ENCODE measurements around the gene DNAJC3. TPM values are rescaled to one million over a fixed set of nuclear protein-coding genes. Genes with fewer than 3 reads are reported as not detected.

DNAJC3 gene
- total RNA-seq, 1 experiment from 2014 or later, result 21.2 TPM

GRCh38 chr13:95741584-95742563 is 64.9 kb downstream of the DNAJC3 start:
- Histone ChIP-seq H3K9ac (ENCODE audit: extremely low read depth, insufficient read length, low read length) (no peak overlapping the region), H4K5ac (ENCODE audit: insufficient read length, low read depth, low read length) (no peak overlapping the region), H2AK5ac (ENCODE audit: insufficient read length, low read length) (no peak overlapping the region), H4K91ac (ENCODE audit: insufficient read length, low read depth, low read length) (no peak overlapping the region), H2BK15ac (ENCODE audit: low read depth, low read length) (no peak overlapping the region), H3K56ac (ENCODE audit: insufficient read length, low read depth, low read length) (no peak overlapping the region), H3K27me3 (ENCODE audit: insufficient read depth, low read length) (no peaks in the 10 kb centered on the region), H3K27ac (ENCODE audit: insufficient read length, low read depth, low read length) (no peak overlapping the region), H3K4me2 (ENCODE audit: insufficient read depth, insufficient read length, low read length) (no peak overlapping the region), H3K79me2 (ENCODE audit: insufficient read depth, low read length) (peaks cover 5% of the 10 kb centered on the region; the same call in 1 of the 2 replicates), H2AFZ (ENCODE audit: low read length) (no peak overlapping the region), H2BK12ac (ENCODE audit: insufficient read length, low read depth, low read length) (no peak overlapping the region), H4K8ac (replicated peaks; ENCODE audit: insufficient read length, low read depth, low read length) (no peak overlapping the region), H3K18ac (ENCODE audit: insufficient read length, low read depth, low read length) (no peak overlapping the region), H3K4ac (ENCODE audit: low read depth, low read length) (no peak overlapping the region), H2BK5ac (ENCODE audit: insufficient read length, low read length) (no peak overlapping the region), H2BK20ac (ENCODE audit: low read depth, low read length, poor library complexity, severe bottlenecking) (no peak overlapping the region), H3K79me1 (ENCODE audit: insufficient read depth, low read depth, low read length, poor library complexity, severe bottlenecking) (no peaks in the 10 kb centered on the region), H3T11ph (ENCODE audit: low read length) (no peak overlapping the region), H3K23ac (ENCODE audit: insufficient read length, low read depth, low read length) (no peak overlapping the region), H3K9me3 (ENCODE audit: control insufficient read depth, low read depth, low read length) (no peaks in the 10 kb centered on the region), H3K23me2 (ENCODE audit: insufficient read length, low read depth, low read length, poor library complexity, severe bottlenecking) (no peaks in the 10 kb centered on the region), H4K20me1 (ENCODE audit: control insufficient read depth, insufficient read depth, insufficient read length) (no peaks in the 10 kb centered on the region), H3K14ac (ENCODE audit: insufficient read depth, low read length) (no peak overlapping the region), H3K4me1 (ENCODE audit: insufficient read depth, low read length) (no peaks in the 10 kb centered on the region; the same call in 1 of the 2 replicates), H2BK120ac (ENCODE audit: low read depth, low read length, poor library complexity, severe bottlenecking) (no peak overlapping the region)
- H3K4me1 Mint-ChIP-seq, result peaks cover 15 to 19% of the 10 kb centered on the region in 2 experiments
- H3K36me3 Mint-ChIP-seq (ENCODE audit: insufficient read depth in 1 of 3, low read depth in 3 of 3), result peaks cover 4 to 23% (median 12%) of the 10 kb centered on the region in 3 experiments; a peak in 6 of 7 replicates
- peaks cover 12 to 16% of the 10 kb centered on the region in 2 experiments for H3K9me3 Mint-ChIP-seq
- DNase-seq, result no peak
- WGBS (ENCODE audit: extremely low coverage, insufficient read length, low lambda C conversion rate), result no CpG with 5 or more reads among the region's 4 CpGs
- H3K27me3 Mint-ChIP-seq (ENCODE audit: low read depth), result no peaks in the 10 kb centered on the region
- no peak overlapping the region; a peak in 1 of 5 replicates for H3K4me3 Mint-ChIP-seq
- no peak overlapping the region for H3K27ac Mint-ChIP-seq
- TF ChIP-seq, protein P1, sequence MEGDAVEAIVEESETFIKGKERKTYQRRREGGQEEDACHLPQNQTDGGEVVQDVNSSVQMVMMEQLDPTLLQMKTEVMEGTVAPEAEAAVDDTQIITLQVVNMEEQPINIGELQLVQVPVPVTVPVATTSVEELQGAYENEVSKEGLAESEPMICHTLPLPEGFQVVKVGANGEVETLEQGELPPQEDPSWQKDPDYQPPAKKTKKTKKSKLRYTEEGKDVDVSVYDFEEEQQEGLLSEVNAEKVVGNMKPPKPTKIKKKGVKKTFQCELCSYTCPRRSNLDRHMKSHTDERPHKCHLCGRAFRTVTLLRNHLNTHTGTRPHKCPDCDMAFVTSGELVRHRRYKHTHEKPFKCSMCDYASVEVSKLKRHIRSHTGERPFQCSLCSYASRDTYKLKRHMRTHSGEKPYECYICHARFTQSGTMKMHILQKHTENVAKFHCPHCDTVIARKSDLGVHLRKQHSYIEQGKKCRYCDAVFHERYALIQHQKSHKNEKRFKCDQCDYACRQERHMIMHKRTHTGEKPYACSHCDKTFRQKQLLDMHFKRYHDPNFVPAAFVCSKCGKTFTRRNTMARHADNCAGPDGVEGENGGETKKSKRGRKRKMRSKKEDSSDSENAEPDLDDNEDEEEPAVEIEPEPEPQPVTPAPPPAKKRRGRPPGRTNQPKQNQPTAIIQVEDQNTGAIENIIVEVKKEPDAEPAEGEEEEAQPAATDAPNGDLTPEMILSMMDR (conservative IDR thresholded peaks at IDR 0.05), result no peak

Data from H9 (cell line).